ENCODE measurements around the gene MCC. TPM values are rescaled to one million over a fixed set of nuclear protein-coding genes. Genes with fewer than 3 reads are reported as not detected.

Gene MCC
- total and polyA plus RNA-seq, 4 donors = 1.6 to 38.6 (median 11.2) TPM

DNA sequence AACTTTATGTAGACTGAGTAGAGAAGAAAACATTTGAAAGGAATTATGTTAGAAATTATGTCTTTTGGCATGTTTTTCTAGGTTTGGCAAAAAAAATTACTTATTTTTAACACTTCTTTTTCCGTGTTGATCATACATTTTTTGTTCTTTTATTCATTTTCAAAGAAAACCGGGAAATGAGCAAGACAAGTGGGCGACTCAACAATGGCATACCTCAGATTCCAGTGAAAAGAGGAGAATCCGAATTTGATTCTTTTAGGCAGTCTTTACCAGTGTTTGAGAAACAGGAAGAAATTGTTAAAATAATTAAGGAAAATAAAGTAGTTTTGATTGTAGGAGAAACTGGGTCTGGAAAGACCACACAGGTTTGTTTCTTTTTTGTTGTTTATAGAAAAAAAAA is 38.2 kb upstream of the MCC start:
- no peak for DNase-seq
- TF ChIP-seq, protein P1, sequence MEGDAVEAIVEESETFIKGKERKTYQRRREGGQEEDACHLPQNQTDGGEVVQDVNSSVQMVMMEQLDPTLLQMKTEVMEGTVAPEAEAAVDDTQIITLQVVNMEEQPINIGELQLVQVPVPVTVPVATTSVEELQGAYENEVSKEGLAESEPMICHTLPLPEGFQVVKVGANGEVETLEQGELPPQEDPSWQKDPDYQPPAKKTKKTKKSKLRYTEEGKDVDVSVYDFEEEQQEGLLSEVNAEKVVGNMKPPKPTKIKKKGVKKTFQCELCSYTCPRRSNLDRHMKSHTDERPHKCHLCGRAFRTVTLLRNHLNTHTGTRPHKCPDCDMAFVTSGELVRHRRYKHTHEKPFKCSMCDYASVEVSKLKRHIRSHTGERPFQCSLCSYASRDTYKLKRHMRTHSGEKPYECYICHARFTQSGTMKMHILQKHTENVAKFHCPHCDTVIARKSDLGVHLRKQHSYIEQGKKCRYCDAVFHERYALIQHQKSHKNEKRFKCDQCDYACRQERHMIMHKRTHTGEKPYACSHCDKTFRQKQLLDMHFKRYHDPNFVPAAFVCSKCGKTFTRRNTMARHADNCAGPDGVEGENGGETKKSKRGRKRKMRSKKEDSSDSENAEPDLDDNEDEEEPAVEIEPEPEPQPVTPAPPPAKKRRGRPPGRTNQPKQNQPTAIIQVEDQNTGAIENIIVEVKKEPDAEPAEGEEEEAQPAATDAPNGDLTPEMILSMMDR (IDR thresholded peaks at IDR 0.05; ENCODE audit: control extremely low read depth, extremely low read depth) = no peak
- Histone ChIP-seq H3K9me3 (ENCODE audit: control insufficient read depth in 4 of 4, insufficient read depth in 3 of 4, low read length in 3 of 4) (peaks cover 2 to 7% (median 4%) of the 10 kb centered on the region in 4 donors), H3K27ac (ENCODE audit: low read depth in 1 of 2, low read length in 1 of 2) (no peak overlapping the region), H3K4me1 (ENCODE audit: control insufficient read depth in 5 of 5, insufficient read depth in 5 of 5, low read length in 5 of 5) (peaks cover 0 to 3% (median 0%) of the 10 kb centered on the region in 5 donors), H3K36me3 (ENCODE audit: control insufficient read depth in 4 of 4, insufficient read depth in 4 of 4, low read length in 4 of 4) (peaks cover 1 to 7% (median 5%) of the 10 kb centered on the region in 4 donors), H3K9ac (ENCODE audit: insufficient read depth in 1 of 2, low read length in 2 of 2) (no peak overlapping the region), H3K4me3 (no peak overlapping the region), H3K27me3 (ENCODE audit: control insufficient read depth in 3 of 3, insufficient read depth in 3 of 3, low read length in 2 of 3) (no peaks in the 10 kb centered on the region)
- ATAC-seq (ENCODE audit: insufficient read depth, low FRiP score) = no peak
- 95 to 96% methylated on average over 4 of the region's 4 CpGs for WGBS, 2 donors

DNA sequence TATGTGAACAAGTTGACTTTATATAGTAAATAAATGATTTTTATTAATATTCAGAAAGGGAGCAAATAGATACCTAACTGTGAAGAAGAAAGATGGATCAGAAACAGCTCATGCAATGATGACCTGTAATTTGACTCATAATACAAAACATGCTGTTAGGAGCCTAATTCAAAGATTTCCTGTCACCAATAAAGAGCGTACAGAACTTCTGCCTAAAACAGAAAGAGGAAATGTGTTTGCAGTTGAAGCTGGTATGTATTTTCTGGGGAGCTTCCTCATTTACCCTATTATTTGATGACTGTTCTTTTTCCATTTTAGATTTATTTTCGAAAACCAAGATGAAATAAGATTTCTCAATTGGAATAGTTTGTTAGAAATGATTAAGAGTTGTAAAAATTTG is 36.7 kb upstream of the MCC start:
- TF ChIP-seq, protein P1 (IDR thresholded peaks at IDR 0.05; ENCODE audit: control extremely low read depth, extremely low read depth) = no peak
- DNase-seq = no peak
- no peak for ATAC-seq (ENCODE audit: insufficient read depth, low FRiP score)
- Histone ChIP-seq H3K36me3 (ENCODE audit: control insufficient read depth in 4 of 4, insufficient read depth in 4 of 4, low read length in 4 of 4) (peaks cover 0 to 9% (median 3%) of the 10 kb centered on the region in 4 donors), H3K4me1 (ENCODE audit: control insufficient read depth in 5 of 5, insufficient read depth in 5 of 5, low read length in 5 of 5) (peaks cover 0 to 3% (median 0%) of the 10 kb centered on the region in 5 donors), H3K27me3 (ENCODE audit: control insufficient read depth in 3 of 3, insufficient read depth in 3 of 3, low read length in 2 of 3) (no peaks in the 10 kb centered on the region), H3K27ac (ENCODE audit: low read depth in 1 of 2, low read length in 1 of 2) (no peak overlapping the region), H3K9me3 (ENCODE audit: control insufficient read depth in 4 of 4, insufficient read depth in 3 of 4, low read length in 3 of 4) (no peaks in the 10 kb centered on the region), H3K4me3 (no peak overlapping the region), H3K9ac (ENCODE audit: insufficient read depth in 1 of 2, low read length in 2 of 2) (no peak overlapping the region)
- 26 to 50% methylated on average over 2 of the region's 2 CpGs for WGBS, 2 donors

DNA sequence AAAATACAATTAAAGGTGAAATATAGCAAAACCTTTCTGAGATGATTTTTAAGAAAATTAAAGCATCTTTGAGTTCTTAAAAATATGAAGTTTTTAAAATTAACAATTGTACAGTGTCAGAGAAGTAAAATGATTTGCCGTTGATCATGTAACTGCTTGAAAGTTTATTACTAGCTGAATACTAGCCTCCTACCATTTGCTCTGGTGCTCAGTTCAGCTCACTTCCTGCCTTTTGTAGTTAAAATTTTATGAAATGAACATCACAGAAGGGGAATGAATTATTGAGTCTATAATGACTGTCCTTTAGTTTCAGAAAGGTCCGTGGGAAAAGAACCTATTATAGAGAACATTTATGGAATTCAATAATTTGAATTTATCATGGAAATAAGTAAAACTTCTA is 34.9 kb upstream of the MCC start:
- H3K4me3 ChIP-seq = no peak overlapping the region
- ATAC-seq (ENCODE audit: insufficient read depth, low FRiP score) = no peak
- TF ChIP-seq, protein P1 (IDR thresholded peaks at IDR 0.05; ENCODE audit: control extremely low read depth, extremely low read depth) = no peak
- no peaks in the 10 kb centered on the region for H3K4me1 ChIP-seq (ENCODE audit: control insufficient read depth in 5 of 5, insufficient read depth in 5 of 5, low read length in 5 of 5)
- H3K27me3 ChIP-seq (ENCODE audit: control insufficient read depth in 3 of 3, insufficient read depth in 3 of 3, low read length in 2 of 3) = no peaks in the 10 kb centered on the region
- no peak overlapping the region for H3K27ac ChIP-seq (ENCODE audit: low read depth in 1 of 2, low read length in 1 of 2)
- WGBS, 2 donors = 87 to 92% methylated on average over 2 of the region's 2 CpGs
- H3K9me3 ChIP-seq (ENCODE audit: control insufficient read depth in 4 of 4, insufficient read depth in 3 of 4, low read length in 3 of 4) = no peaks in the 10 kb centered on the region
- H3K9ac ChIP-seq (ENCODE audit: insufficient read depth in 1 of 2, low read length in 2 of 2) = no peak overlapping the region
- no peak for DNase-seq
- peaks cover 0 to 9% (median 4%) of the 10 kb centered on the region in 4 donors for H3K36me3 ChIP-seq (ENCODE audit: control insufficient read depth in 4 of 4, insufficient read depth in 4 of 4, low read length in 4 of 4)

DNA sequence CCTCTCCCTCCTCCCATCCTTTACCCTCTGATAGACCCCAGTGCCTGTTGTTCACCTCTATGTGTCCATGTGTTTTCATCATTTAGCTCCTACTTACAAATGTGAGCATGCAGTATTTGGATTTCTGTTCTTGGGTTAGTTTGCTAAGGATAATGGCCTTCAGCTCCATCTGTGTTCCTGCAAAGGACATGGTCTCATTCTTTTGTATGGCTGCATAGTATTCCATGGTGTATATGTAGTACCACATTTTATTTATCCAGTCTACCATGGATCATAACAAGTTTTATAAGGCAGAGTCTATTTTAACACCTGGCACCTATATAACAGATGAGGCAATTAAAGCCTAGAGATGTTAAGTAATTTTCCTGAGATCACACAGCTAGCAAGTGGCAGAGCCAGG is 32.6 kb upstream of the MCC start:
- TF ChIP-seq, protein P1 (IDR thresholded peaks at IDR 0.05; ENCODE audit: control extremely low read depth, extremely low read depth) = no peak
- Histone ChIP-seq H3K27me3 (ENCODE audit: control insufficient read depth in 3 of 3, insufficient read depth in 3 of 3, low read length in 2 of 3) (no peaks in the 10 kb centered on the region), H3K9me3 (ENCODE audit: control insufficient read depth in 4 of 4, insufficient read depth in 3 of 4, low read length in 3 of 4) (no peaks in the 10 kb centered on the region), H3K4me3 (no peak overlapping the region), H3K27ac (ENCODE audit: low read depth in 1 of 2, low read length in 1 of 2) (no peak overlapping the region), H3K4me1 (ENCODE audit: control insufficient read depth in 5 of 5, insufficient read depth in 5 of 5, low read length in 5 of 5) (no peaks in the 10 kb centered on the region), H3K9ac (ENCODE audit: insufficient read depth in 1 of 2, low read length in 2 of 2) (no peak overlapping the region), H3K36me3 (ENCODE audit: control insufficient read depth in 4 of 4, insufficient read depth in 4 of 4, low read length in 4 of 4) (peaks cover 0 to 12% (median 6%) of the 10 kb centered on the region in 4 donors)
- DNase-seq = no peak
- no peak for ATAC-seq (ENCODE audit: insufficient read depth, low FRiP score)
